ES-I3 (cell line): ENCODE measurements around the gene SEC16A.
"Not testable (repeated sequence)": the region's sequence is repeated elsewhere in the genome, so short reads cannot be mapped to it uniquely, and the experiment has no call there.

ENCODE experiments used
- H3K36me3 ChIP-seq: 2 replicates; pipeline ENCODE4 v1.6.1; 2013; ENCODE audit warnings: mild to moderate bottlenecking, low read length, control low read depth, moderate library complexity; ENCODE audit not compliant: insufficient read depth
- H3K4me1 ChIP-seq: 2 replicates; pipeline ENCODE4 v1.6.1; 2013; ENCODE audit warnings: mild to moderate bottlenecking, control low read depth, low read length; ENCODE audit not compliant: insufficient read depth
- H3K9ac ChIP-seq: 2 replicates; pipeline ENCODE4 v1.6.1; 2013; ENCODE audit warnings: low read depth, mild to moderate bottlenecking, low read length, moderate library complexity
- H3K9me3 ChIP-seq: 2 replicates; pipeline ENCODE4 v1.6.1; 2013; ENCODE audit warnings: mild to moderate bottlenecking, low read length, moderate library complexity; ENCODE audit not compliant: control insufficient read depth, insufficient read depth

SEC16A gene

DNA sequence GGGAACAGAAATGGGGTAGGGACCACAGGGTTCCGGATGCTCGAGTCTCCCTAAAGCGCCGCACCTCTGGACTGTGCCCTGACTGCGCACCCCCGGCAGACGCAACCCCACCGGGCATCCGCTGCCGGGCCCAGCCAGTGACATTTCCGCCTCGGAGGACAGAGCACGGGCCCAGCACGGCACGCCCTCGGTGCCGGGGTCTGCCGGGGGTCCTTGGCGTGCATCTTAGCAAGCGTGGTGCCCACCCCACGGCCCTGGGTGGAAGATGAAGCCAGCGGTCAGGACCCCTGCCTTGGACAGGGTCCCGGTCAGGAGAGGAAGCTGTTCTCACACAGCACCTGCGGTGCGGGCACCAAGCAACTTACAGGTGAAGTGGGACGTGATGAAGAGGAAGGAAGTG, 50.2 kb downstream of the SEC16A start:
- no peaks in the 10 kb centered on the region; the same call in 1 of the 2 replicates for H3K36me3 ChIP-seq
- peaks cover 2% of the 10 kb centered on the region; the same call in 1 of the 2 replicates for H3K4me1 ChIP-seq
- no peaks in the 10 kb centered on the region for H3K9me3 ChIP-seq
- no peak overlapping the region for H3K9ac ChIP-seq

DNA sequence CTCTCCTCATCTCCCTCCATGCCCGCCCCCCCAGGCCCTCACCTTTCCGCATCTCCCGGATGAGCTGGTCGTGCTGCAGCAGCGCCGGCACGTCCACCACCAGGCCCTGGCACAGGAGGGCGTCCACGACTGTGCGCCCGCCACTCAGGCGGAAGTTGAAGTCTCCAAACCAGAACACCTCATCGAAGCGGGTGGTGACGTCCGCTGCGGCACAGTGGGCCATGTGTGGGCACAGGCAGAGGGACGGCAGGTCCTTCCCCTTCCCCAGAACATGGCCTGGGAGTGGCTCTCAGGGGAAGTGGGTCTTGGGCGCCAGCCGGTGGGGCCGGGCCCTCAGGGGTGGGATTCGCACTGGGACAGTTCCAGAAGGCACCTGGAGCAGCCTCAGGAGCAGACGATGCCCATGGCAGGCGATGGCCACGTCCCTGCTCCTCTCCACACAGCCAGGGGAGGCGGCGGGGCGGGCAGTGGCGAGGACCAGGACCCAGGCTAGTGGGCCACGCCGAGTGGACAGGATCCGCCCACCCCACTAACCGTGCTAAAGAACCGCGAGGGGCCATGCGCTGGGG, 51.0 kb downstream of the SEC16A start:
- Histone ChIP-seq H3K9me3 (no peaks in the 10 kb centered on the region), H3K9ac (no peak overlapping the region), H3K36me3 (no peaks in the 10 kb centered on the region; the same call in 1 of the 2 replicates), H3K4me1 (no peaks in the 10 kb centered on the region)

- Histone ChIP-seq H3K36me3 (no peaks in the 10 kb centered on the region; the same call in 1 of the 2 replicates), H3K9me3 (no peaks in the 10 kb centered on the region), H3K4me1 (no peaks in the 10 kb centered on the region), H3K9ac (no peak overlapping the region)
These were observed 52.1 kb downstream of the SEC16A start for GRCh38 chr9:136430588-136431234.

- Histone ChIP-seq H3K36me3 (no peaks in the 10 kb centered on the region; the same call in 1 of the 2 replicates), H3K4me1 (no peaks in the 10 kb centered on the region), H3K9ac (no peak overlapping the region), H3K9me3 (no peaks in the 10 kb centered on the region)
These were observed 53.0 kb downstream of the SEC16A start for GRCh38 chr9:136429683-136430491.

GRCh38 chr9:136429075-136429628, 53.7 kb downstream of the SEC16A start:
- Histone ChIP-seq H3K9ac (no peak overlapping the region), H3K36me3 (peaks cover 5% of the 10 kb centered on the region; the same call in 1 of the 2 replicates), H3K9me3 (no peaks in the 10 kb centered on the region), H3K4me1 (no peaks in the 10 kb centered on the region)

DNA sequence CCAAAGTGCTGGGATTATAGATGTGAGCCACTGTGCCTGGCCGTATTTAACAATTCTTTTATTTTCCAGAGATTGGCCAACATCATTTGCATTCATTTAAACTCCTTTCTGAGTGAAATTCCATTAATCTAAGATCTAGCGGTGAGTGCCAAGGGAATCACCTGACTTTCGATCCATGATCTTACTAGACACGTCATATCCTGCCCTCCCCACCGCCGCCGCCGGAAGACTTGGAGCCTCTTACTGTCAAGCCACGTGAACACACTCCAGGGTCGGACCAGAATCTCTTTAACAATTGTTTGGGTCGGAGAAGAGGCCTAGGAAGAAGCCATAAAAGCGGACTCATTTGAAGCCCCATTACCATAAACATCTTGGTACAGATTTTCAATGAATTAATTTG, 56.1 kb downstream of the SEC16A start:
- Histone ChIP-seq H3K9ac (no peak overlapping the region), H3K4me1 (no peaks in the 10 kb centered on the region), H3K36me3 (peaks cover 9% of the 10 kb centered on the region), H3K9me3 (no peaks in the 10 kb centered on the region)

DNA sequence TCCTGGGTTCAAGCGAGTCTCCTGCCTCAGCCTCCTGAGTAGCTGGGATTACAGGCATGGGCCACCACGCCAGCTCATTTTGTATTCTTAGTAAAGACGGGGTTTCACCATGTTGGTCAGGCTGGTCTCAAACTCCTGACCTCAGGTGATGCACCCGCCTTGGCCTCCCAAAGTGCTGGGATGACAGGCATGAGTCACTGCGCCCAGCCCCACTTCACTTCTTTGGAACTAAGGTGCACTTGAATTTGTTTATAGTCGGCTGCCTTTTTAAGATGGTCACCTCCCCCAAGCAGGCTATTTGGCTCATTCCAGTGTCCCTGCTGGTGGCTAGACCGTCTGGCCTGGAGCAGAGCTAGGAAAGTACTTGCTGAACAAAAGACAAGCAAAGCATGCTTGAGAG, 57.5 kb downstream of the SEC16A start:
- not testable (repeated sequence) for H3K9ac ChIP-seq, H3K4me1 ChIP-seq, H3K9me3 ChIP-seq
- peaks cover 12% of the 10 kb centered on the region for H3K36me3 ChIP-seq

DNA sequence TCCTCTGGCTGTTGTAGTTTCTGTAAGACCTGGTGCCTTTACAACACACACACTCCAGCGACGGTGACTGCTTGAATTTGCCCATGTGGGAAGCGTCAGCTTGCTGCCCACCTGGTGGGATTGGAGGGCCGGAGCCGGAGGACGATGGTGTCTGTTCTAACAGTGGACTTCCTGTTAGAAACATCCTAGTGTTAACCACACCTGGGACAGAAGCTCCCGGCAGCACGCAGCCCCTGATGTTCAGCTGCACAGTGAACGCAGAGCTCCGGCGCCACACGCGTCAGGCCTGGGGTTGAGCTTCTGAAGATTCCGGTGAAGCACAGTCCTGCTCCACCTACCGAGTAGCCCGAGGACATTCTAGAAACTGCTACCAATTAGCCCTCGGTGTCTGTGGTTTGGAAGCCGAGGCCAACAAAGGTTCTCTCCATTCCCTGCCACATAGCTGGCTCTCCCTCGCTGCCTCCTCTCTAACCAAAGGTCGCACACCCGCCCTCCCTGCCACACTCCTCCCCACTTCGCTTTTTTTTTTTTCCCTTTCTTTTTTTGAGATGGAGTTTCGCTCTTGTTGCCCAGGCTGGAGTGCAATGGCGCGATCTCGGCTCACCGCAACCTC, 58.0 kb downstream of the SEC16A start:
- Histone ChIP-seq H3K4me1 (no peaks in the 10 kb centered on the region), H3K36me3 (peaks cover 12% of the 10 kb centered on the region), H3K9ac (no peak overlapping the region)

GRCh38 chr9:136423432-136424146, 59.3 kb downstream of the SEC16A start:
- H3K9me3 ChIP-seq = no peaks in the 10 kb centered on the region
- no peak overlapping the region for H3K9ac ChIP-seq
- no peaks in the 10 kb centered on the region for H3K4me1 ChIP-seq
- H3K36me3 ChIP-seq = peaks cover 17% of the 10 kb centered on the region

More for the DNA sequence above, 58.0 kb downstream of the SEC16A start:
- H3K9me3 ChIP-seq = no peaks in the 10 kb centered on the region

DNA sequence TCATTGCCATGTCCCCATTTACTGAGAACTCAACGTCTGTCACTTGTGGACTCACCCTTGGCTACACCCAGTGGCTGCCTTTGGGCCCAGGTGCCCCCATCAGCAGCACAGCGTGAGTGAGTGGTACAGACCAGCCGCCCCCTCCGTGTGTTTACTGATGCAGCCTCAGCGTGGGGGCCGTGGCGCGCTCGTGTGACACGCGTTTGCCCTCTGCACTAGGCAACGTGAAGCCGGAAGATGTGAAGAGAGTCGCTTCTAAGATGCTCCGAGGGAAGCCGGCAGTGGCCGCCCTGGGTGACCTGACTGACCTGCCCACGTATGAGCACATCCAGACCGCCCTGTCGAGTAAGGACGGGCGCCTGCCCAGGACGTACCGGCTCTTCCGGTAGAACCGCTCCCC, 60.0 kb downstream of the SEC16A start:
- peaks cover 18% of the 10 kb centered on the region for H3K36me3 ChIP-seq

GRCh38 chr9:136421791-136422190, 61.0 kb downstream of the SEC16A start:
- Histone ChIP-seq H3K4me1 (no peaks in the 10 kb centered on the region), H3K9ac (no peak overlapping the region), H3K9me3 (no peaks in the 10 kb centered on the region), H3K36me3 (peaks cover 24% of the 10 kb centered on the region)

More for the DNA sequence above, 60.0 kb downstream of the SEC16A start:
- H3K9me3 ChIP-seq = no peaks in the 10 kb centered on the region
- H3K4me1 ChIP-seq = no peaks in the 10 kb centered on the region
- no peak overlapping the region for H3K9ac ChIP-seq

DNA sequence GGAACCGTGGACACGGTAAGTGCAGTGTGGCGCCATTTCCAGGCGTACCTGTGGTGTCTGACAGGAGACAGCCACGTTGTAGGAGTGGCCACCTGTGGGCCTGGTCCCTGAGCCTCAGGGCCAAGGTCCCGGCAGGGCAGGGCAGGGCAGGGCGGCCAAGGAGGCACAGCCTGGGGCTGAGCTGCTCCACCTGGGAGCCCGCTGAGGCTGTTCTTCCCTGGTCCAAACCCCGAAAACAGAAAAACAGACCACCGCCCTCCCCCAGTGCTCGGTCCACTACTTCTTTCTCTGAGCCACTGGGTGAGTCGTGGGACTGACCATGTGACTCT, 63.8 kb downstream of the SEC16A start:
- Histone ChIP-seq H3K9ac (no peak overlapping the region), H3K4me1 (no peaks in the 10 kb centered on the region), H3K36me3 (peaks cover 30% of the 10 kb centered on the region), H3K9me3 (no peaks in the 10 kb centered on the region)

DNA sequence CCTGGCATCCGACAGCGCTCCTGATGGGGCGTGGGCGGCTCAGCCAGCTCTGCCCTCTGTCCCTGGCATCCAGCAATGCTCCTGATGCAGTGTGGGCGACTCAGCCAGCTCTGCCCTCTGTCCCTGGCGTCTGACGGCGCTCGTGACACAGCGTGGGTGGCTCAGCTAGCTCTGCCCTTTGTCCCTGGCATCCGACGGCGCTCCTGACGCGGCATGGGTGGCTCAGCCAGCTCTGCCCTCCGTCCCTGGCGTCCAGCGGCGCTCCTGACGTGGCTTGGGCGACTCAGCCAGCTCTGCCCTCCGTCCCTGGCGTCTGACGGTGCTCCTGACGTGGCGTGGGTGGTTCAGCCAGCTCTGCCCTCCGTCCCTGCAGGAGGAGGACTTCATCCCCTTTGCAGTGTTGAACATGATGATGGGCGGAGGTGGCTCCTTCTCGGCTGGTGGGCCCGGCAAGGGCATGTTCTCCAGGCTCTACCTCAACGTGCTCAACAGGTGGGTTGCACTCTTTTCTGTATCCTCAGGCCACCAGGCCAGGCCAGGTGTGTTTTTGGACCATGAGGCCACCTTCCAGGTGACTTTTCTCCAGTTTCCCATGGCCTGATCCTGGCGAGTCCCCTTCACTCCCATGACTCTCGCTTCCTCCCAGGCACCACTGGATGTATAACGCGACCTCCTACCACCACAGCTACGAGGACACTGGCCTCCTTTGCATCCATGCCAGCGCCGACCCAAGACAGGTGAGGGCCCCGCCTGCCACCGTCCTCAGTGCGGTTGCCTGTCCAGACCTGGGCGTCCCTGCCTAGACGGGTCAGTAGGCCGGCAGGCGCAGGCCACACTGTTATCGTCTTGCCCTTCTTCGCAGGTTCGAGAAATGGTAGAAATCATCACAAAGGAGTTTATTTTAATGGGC, 64.4 kb downstream of the SEC16A start:
- Histone ChIP-seq H3K4me1 (no peaks in the 10 kb centered on the region), H3K9me3 (no peaks in the 10 kb centered on the region), H3K36me3 (peaks cover 30% of the 10 kb centered on the region), H3K9ac (no peak overlapping the region)
